GM18505 (cell line): ENCODE measurements around the gene PKP4.

Experiments used
- ATAC-seq: cut with Tn5 transposase; IDR thresholded peaks from one replicate; pipeline ENCODE4 v1.9.1; 2021; ENCODE audit not compliant: unreplicated experiment
- POLR2A ChIP-seq: IDR thresholded peaks from 4 replicates; pipeline ENCODE4 v1.6.1; 2011; ENCODE audit warnings: borderline replicate concordance; ENCODE audit not compliant: insufficient read depth, insufficient read length; ENCODE audit errors: extremely low read depth

The PKP4 gene

DNA sequence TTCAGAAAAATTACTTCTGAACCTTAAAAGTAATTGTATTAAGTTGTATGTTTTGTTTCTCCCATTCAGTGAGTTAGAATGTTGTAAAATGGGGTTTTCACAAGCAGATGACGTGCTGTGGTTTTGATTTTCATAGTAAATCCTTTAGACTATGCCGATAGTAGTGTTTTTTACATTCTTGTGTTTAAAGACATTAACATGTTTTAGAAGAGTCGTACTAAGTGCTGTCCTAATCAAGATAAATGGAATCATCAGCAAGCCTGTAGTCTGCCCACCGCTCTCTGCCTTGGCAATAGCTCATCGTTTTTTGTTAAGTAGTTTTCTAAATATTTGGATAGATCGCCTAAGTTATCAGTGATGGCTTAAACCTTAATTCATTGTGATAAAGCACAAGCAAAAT is 21.5 kb downstream of the PKP4 start:
- TF ChIP-seq POLR2A = no peak
- ATAC-seq = no peak

DNA sequence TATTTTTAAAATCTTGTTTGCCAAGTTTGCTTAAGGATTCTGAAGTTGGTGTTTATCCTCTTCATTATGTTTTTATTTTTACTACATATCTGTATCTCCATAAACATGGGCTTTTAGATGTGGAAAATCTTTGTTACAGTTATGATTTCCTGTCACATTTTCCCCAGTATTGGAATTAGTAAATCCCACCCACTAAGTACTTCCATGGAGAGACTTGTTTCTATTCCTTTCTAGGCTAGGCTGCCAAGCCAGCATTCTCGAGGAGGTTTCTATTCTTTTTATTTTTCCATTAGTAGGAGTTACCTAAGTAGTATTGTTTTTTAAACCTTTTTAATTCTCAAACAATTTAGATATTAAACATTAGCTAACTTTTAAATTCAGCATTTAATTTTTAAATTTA is 22.1 kb downstream of the PKP4 start:
- no peak for TF ChIP-seq POLR2A
- no peak for ATAC-seq

DNA sequence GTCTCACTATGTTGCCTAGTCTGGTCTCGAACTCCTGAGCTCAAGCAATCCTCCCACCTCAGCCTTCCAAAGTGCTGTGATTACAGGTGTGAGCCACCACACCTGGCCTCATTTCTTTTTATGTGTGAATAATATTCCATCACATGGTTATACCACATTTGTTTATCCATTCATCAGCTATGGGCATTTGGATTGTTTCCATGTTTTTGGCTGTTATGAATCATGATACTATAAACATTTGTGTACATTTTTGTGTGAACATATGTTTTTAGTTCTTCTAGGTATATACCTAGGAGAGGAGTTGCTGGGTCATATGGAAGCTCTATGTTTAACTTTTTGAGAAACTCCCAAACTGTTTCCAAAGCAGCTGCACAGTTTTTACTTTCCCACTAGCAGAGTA is 24.4 kb downstream of the PKP4 start:
- no peak for TF ChIP-seq POLR2A
- no peak for ATAC-seq

DNA sequence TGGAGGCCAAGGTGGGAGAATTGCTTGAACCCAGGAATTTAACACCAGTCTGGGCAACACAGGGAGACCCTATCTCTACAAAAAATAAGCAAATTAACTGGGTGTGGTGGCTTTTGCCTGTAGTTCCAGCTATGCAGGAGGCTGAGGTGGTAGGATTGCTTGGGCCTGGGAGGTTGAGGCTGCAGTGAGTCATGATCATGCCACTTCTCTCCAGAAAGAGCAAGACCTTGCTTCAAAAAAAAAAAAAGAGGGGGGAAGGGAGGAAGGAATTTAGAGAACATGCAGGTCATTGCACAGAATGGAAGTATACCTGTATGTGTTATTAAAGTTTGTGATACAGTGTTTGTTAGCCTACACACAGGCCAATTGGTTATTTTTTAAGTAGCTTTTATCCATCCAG is 25.8 kb downstream of the PKP4 start:
- ATAC-seq = no peak
- no peak for TF ChIP-seq POLR2A

DNA sequence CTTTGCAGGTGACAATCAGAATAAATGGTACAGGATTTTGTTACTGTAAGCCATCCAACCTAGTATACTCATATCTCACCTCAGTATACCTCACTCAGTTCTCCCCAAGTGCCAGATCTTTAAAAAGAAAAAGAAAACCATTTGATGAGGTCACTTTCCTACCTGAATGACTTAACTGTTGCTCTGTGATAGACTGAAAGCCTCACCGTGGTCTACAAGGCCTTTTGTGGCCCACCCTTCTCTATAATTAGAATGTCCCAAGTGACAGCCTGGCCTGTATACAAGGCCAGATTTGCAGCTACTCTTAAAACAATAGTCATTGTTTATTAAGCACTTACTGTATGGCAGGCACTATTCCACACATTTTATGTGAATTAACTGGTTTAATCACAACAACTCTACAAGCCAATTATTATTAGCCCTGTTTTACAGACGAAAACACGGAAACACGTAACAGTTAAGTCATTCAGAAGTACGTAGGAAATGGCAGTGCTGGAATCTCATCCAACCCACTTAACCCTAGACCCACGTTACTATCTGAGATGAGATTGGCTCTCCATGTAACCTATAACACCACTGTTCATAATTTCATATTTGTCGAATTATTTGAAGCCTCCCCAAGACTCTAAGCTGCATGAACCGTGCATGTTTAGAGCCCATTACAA is 28.3 kb downstream of the PKP4 start:
- no peak for TF ChIP-seq POLR2A
- no peak for ATAC-seq

DNA sequence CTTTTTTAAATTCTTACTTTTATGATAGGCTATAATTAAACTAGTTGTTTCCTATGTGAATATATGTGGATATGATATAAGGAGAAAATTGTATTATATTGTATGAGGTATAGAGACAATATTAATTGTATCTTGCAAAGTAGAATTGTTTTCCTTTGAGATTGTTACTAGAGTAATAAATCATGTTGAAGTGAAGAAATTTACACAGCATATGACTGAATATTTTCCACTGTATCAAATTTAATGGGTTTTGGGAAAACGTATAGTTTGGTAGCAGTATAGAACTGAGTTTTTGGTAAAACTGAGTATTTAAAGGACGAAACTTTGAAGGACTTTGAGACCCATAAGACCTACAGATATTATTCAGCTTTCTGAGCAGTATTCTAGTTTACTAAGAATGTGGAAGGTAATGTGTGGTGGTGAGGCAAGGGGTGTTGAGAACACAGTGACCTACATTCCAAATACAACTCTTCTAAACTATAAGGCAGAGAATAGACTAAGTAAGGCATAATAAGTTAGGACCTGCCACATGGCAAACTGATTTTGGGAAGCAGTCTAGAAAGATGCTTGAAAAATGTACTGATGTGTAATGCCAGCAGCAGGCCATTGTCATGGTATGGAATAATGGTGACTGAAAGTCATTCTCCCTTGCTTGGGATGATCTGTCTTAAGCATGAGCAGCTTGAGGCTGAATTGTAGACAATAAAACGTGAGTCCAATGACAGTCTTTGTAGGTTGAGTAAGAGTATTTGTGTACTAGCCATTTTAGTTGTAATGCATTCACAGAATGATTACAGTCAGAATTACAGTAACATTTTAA is 29.6 kb downstream of the PKP4 start:
- TF ChIP-seq POLR2A = no peak
- ATAC-seq = no peak

DNA sequence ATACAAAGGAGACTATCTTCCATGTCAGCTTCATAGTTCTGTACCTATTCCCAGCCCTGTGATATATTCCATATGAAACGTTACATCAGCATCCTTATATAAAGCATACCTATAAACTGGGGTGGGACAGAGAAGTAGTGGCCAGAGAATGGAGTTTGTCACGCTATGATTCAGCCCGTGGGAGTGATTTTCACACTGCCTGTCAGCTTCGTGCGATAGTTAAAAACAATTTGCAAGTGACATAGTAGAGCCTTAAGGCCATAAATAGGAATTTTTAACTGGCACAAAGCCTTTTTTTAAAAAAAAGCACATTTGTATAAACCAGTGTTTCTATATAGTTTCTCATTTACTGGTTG is 30.2 kb downstream of the PKP4 start:
- no peak for TF ChIP-seq POLR2A
- ATAC-seq = no peak

DNA sequence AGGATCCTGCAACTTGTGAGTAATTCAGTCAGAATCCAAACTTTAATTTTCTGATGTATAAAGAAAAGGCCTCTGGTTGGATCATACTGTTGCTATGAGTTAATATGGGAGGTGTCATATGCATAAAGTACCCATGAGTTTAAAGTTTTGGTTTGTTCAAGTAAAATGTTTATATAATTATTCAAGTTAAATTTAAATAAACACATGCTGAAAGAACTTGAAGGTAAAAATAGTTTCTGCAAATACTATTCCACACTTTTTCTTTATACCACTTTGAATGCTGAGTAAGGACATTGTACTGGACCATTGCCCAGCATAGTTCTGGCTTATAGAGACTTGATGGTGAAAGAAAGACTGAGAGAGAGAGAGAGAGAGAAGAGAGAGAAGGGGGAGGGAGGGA is 30.7 kb downstream of the PKP4 start:
- no peak for ATAC-seq
- no peak for TF ChIP-seq POLR2A

DNA sequence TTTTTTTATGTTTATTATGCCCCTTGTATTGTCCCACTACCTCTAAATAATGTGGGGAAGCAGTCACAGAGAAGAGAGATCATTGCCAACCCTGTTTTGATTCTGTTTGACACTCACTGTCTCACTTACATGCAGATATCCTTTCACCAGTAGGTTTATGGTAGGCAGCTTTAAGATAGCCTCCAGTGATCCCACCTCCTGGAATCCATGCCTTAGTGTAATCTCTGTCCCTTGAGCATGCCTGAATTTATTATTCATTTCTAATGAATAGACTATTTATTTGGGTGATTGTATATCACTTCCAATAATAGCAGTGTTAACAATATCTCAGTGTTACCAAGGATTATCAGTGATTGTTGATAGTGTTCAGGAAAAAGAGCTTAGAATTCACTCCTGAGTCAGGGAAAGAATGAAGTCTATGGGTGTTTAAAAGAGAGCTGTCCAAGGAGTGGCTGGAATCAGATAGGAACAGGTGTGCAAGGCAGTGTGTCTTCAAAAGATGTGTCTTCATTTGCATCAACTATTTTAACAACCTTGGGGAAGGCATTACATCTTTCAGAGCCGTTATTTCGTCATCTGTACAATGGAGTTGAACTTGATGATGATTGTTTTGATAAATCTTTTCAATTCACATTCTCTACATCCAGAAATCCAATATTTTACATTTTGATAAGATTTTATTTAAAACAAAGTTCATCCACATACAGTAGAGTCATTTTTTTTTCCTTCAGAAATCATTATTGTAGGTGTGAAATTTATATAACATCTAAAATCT is 31.9 kb downstream of the PKP4 start:
- ATAC-seq = no peak
- TF ChIP-seq POLR2A = no peak

DNA sequence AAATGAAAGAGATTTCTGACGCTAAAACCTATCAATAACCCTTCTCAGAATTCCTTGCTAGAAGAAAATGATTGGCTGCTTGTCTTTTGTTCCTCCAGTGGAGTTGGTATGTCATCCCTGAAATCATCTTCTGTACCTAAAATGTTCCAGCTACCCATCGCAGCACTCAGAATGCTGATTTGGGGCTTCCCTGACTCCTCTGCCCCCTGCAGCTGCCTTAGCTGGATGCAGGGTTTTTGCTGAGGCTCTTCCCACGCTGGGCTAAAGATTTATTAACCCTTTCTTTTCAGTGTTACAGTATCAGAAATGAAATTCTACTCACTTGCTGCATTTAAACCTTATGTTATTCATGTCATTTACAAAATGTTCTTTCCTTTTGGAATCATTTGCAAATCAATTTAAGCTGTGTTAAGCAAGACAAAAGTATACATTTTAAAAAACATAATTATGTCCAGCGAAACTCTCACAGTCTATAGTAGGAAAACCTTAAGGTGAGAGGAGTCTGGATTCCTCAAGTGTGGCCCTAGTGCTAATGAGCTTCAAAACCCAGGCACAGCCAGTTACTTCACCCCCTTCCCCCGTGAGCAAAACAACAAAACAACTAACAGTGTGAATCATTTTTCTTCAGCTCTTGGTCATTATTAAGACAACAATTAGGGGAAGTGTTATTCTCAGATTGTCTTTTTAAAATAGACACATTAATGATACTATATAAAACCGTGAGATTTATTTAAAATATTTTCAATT is 32.8 kb downstream of the PKP4 start:
- no peak for TF ChIP-seq POLR2A

DNA sequence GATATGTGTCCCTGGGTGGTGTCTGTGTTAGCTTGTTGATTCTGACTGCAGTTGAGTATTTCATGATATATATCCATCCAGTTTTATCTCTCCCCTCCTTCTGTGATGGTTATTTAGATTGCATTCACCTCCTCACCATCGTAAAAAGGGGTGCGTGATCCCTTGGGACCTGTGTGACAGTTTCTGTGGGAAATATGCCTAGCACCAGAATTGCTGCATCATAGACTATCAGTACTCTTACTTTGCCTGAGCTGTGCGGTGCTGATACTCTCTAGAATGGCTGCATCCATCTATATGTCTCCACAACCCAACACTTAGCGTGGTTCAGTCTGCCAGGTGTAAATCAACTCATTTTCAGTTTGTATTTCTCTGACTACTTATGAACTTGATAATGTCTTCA is 34.3 kb downstream of the PKP4 start:
- no peak for ATAC-seq
- no peak for TF ChIP-seq POLR2A

More for the DNA sequence above, 32.8 kb downstream of the PKP4 start:
- ATAC-seq = no peak

DNA sequence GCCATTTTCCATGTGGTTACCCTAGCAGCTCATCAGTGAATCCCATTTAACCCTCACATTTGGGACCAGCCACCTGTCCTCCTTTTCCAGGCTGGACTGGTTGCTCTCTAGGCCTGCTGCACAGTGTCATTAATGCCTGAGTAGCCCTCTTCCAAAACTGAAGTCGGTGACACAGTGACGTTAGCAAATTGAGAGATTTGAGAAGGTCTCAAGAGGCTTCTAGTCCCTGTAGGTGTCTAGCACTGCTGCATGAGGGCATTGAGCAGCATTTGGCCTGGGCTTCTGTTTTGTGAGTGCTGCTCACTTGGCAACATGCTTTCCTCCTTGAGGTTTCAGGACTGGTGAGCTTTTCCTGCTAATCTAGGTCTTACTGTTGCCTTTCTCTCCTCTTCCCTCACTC is 36.7 kb downstream of the PKP4 start:
- no peak for TF ChIP-seq POLR2A
- ATAC-seq = no peak

DNA sequence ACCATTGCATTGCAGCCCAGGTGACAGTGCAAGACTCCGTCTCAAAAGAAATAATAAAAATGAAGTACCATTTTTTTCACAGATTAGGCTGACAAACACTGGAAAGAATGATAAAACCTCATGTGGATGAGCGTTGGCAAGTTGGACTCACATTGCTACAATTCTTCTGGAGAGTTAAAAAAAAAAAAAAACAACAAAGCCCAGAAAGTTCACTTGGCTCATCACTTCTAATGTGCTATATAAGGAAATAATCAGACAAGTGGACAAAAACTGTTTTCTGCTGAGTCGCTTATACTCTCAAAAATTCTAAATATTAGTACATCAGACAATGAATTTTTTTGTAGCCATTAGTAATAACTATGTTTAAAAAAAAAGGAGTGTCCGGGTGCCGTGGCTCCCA is 38.4 kb downstream of the PKP4 start:
- no peak for ATAC-seq
- TF ChIP-seq POLR2A = no peak

DNA sequence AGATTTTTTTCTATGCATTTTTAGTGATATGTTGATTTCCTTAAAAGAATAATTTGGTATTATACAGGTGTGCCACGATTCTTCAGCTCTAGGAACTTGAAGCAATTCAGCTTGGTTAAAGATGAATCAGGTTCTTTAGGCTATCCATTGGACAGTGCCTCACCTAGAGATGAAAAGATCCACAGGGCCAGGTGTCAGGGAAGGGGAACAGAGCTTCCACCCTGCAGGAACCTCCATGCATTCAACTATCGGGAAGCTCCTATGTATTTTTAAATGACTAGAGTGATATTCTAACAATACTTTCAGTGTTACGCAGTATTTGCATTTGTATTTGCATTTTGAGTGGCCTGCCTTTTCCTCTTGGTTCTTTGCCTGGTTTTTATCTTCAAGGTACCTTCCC is 40.2 kb downstream of the PKP4 start:
- no peak for TF ChIP-seq POLR2A
- ATAC-seq = no peak

DNA sequence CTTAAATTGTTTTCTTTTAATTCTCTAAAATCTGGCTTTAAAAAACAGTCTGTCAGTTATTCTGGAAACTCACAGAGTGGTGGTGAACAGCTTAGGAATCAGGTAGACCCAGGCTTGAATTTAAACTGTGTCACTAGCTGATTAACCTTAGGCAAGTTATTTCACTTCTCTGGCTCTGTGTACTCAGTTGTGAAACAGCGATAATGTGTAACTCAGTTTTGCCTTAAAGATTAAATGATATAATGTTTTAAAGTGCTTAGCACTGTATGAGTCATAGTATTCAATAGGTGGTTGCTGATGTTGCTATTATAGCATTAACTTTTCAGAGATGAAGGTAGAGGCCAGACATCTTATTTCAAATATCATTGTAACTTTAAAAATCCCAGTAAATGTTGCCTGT is 40.7 kb downstream of the PKP4 start:
- no peak for TF ChIP-seq POLR2A
- no peak for ATAC-seq
